ENCODE results near the gene CAB39L.

GRCh38 chr13:49410006-49410405 lies 33.9 kb downstream of the CAB39L start:
- TF ChIP-seq BHLHE40 (IDR thresholded peaks at IDR 0.05; ENCODE audit: low read depth, low read length) (no peak), CTCF (IDR thresholded peaks at IDR 0.05) (no peak), CHD4 (IDR thresholded peaks at IDR 0.05; ENCODE audit: borderline replicate concordance) (no peak), POLR2A (IDR thresholded peaks at IDR 0.05; ENCODE audit: low read length) (no peak), CHD2 (IDR thresholded peaks at IDR 0.05; ENCODE audit: low read length, partially characterized antibody) (no peak)
- TF ChIP-seq, protein P1, sequence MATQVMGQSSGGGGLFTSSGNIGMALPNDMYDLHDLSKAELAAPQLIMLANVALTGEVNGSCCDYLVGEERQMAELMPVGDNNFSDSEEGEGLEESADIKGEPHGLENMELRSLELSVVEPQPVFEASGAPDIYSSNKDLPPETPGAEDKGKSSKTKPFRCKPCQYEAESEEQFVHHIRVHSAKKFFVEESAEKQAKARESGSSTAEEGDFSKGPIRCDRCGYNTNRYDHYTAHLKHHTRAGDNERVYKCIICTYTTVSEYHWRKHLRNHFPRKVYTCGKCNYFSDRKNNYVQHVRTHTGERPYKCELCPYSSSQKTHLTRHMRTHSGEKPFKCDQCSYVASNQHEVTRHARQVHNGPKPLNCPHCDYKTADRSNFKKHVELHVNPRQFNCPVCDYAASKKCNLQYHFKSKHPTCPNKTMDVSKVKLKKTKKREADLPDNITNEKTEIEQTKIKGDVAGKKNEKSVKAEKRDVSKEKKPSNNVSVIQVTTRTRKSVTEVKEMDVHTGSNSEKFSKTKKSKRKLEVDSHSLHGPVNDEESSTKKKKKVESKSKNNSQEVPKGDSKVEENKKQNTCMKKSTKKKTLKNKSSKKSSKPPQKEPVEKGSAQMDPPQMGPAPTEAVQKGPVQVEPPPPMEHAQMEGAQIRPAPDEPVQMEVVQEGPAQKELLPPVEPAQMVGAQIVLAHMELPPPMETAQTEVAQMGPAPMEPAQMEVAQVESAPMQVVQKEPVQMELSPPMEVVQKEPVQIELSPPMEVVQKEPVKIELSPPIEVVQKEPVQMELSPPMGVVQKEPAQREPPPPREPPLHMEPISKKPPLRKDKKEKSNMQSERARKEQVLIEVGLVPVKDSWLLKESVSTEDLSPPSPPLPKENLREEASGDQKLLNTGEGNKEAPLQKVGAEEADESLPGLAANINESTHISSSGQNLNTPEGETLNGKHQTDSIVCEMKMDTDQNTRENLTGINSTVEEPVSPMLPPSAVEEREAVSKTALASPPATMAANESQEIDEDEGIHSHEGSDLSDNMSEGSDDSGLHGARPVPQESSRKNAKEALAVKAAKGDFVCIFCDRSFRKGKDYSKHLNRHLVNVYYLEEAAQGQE (IDR thresholded peaks at IDR 0.05), result no peak
